ENCODE data around the gene PLEKHO2. TPM values are rescaled to one million over a fixed set of nuclear protein-coding genes. Genes with fewer than 3 reads are reported as not detected.

PLEKHO2 gene
- total and polyA plus RNA-seq, 2 of the 8 experiments (the other 6 are each of a cell fraction or from before 2014, with no cell fraction given), result 16.9 to 20.1 TPM

DNA sequence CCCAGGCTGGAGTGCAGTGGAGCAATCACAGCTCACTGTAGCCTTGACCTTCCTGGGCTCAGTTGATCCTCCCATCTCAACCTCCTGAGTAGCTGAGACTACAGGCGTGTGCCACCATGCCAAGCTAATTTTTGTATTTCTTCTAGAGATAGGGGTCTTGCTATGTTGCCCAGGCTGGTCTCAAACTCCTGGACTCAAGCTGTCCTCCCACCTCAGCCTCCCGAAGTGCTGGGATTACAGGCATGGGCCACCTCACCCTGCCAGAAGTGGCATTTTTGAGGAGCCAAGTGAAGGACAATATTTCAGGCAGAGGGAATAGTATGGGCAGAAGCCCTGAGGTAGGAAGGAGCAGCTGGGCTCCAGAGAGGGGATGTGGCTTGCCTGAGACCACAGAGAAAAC lies 74.7 kb downstream of the PLEKHO2 start (continued):
- TF ChIP-seq CTCF (IDR thresholded peaks at IDR 0.05; ENCODE audit: control extremely low read depth in 1 of 3, insufficient read depth in 1 of 3, low read depth in 1 of 3, low read length in 3 of 3), result no peak
- no peak for TF ChIP-seq TAF1 (IDR thresholded peaks at IDR 0.05; ENCODE audit: low read depth, low read length)
- TF ChIP-seq YY1 (IDR thresholded peaks at IDR 0.05; ENCODE audit: low read depth, low read length), result no peak
- TF ChIP-seq CEBPB (IDR thresholded peaks at IDR 0.05; ENCODE audit: low read depth, low read length), result no peak
- TF ChIP-seq SIN3A (conservative IDR thresholded peaks at IDR 0.05 in 1 of 2, IDR thresholded peaks at IDR 0.05 in 1 of 2; ENCODE audit: low read depth in 1 of 2, low read length in 2 of 2), result no peak
- TF ChIP-seq HDAC6 (IDR thresholded peaks at IDR 0.05; ENCODE audit: low read depth, low read length), result no peak
- TF ChIP-seq, protein P1, sequence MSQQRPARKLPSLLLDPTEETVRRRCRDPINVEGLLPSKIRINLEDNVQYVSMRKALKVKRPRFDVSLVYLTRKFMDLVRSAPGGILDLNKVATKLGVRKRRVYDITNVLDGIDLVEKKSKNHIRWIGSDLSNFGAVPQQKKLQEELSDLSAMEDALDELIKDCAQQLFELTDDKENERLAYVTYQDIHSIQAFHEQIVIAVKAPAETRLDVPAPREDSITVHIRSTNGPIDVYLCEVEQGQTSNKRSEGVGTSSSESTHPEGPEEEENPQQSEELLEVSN (IDR thresholded peaks at IDR 0.05), result no peak

Data from H1 (cell line).